Left ventricle myocardium inferior (tissue), 1 donor: ENCODE data around the gene RUFY2. TPM values are rescaled to one million over a fixed set of nuclear protein-coding genes. Genes with fewer than 3 reads are reported as not detected.

Experiments used
- DNase-seq: peaks from one replicate; pipeline ENCODE4 v3.0.0-alpha.2; 2020
- H3K27ac ChIP-seq: fragments of 200-600 bp; replicated peaks from 2 replicates; pipeline ENCODE4 v1.8.0; 2021
- H3K27me3 ChIP-seq: fragments of 200-600 bp; 2 replicates; pipeline ENCODE4 v1.8.0; 2021; ENCODE audit warnings: low read depth
- H3K36me3 ChIP-seq: fragments of 200-600 bp; 2 replicates; pipeline ENCODE4 v1.8.0; 2021
- H3K4me1 ChIP-seq: fragments of 200-600 bp; 2 replicates; pipeline ENCODE4 v1.8.0; 2021
- H3K4me3 ChIP-seq: fragments of 200-600 bp; 2 replicates; pipeline ENCODE4 v1.8.0; 2021; ENCODE audit warnings: mild to moderate bottlenecking, moderate library complexity
- H3K9me3 ChIP-seq: fragments of 200-600 bp; replicated peaks from 2 replicates; pipeline ENCODE4 v1.8.0; 2021
- intact Hi-C: fragments of 100-400 bp; cut with micrococcal nuclease; formaldehyde crosslinking; loops from one replicate; pipeline ENCODE4 v1.11.0; 2022
- total RNA-seq: library from RNA; stranded (reverse); fragmentation: NEBNext Ultra II Directional; extraction: Animal tissue kit (Norgen Biotek cat#: 25700); gene quantifications from one replicate; pipeline ENCODE4 v1.2.1, GENCODE V29; 2021
- TF ChIP-seq, protein P1 (sequence below): fragments of 200-600 bp; IDR thresholded peaks from 2 replicates; pipeline ENCODE4 v1.8.0; 2021; ENCODE audit warnings: antibody characterized with exemption, mild to moderate bottlenecking, borderline replicate concordance
- donor health status: DM: no; HTN: yes; CAD: no; lungs with severe emphysema.

RUFY2 gene
- total RNA-seq, 1 donor from 2014 or later = 9.9 TPM

DNA sequence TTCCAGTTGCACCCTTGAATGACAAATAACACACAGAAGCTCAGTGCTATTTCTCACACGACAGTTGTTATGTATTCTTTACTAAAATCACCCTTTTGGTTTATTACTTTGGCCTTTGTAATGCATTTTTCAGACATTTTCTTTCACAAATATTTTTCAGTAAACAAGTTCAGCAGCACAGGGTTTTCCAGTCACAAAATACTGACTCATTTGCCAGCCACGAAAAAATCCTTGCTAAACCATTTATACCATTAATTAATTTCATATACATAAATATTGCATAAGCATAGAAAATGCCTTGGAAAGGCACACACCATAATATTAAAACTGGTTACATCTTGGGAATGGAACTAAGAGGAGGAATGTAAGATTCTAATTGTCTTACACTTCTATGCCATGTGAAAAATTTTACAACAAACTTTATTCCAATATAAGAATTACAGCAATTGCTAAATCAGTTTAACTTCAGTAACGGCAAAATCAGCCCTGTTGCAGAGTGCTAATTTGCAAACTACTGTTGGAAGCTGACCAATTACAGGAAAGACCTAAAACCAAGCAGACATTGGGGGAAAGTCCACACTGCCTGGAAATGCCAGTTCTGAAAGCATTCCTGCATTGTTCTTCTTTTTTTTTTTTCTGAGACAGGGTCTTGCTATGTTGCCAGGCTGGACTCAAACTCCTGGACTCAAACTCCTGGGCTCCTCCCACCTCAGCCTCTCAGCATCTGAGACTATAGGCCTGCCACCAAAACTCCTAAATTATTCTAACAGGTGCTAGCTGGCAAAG is 42.8 kb downstream of the RUFY2 start:
- Histone ChIP-seq H3K4me3 (no peak overlapping the region), H3K27ac (no peak overlapping the region), H3K36me3 (peaks cover 74% of the 10 kb centered on the region), H3K27me3 (no peaks in the 10 kb centered on the region), H3K9me3 (no peaks in the 10 kb centered on the region), H3K4me1 (no peaks in the 10 kb centered on the region)
- no peak for DNase-seq
- intact Hi-C loops = no loop called here
- TF ChIP-seq, protein P1, sequence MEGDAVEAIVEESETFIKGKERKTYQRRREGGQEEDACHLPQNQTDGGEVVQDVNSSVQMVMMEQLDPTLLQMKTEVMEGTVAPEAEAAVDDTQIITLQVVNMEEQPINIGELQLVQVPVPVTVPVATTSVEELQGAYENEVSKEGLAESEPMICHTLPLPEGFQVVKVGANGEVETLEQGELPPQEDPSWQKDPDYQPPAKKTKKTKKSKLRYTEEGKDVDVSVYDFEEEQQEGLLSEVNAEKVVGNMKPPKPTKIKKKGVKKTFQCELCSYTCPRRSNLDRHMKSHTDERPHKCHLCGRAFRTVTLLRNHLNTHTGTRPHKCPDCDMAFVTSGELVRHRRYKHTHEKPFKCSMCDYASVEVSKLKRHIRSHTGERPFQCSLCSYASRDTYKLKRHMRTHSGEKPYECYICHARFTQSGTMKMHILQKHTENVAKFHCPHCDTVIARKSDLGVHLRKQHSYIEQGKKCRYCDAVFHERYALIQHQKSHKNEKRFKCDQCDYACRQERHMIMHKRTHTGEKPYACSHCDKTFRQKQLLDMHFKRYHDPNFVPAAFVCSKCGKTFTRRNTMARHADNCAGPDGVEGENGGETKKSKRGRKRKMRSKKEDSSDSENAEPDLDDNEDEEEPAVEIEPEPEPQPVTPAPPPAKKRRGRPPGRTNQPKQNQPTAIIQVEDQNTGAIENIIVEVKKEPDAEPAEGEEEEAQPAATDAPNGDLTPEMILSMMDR = no peak

DNA sequence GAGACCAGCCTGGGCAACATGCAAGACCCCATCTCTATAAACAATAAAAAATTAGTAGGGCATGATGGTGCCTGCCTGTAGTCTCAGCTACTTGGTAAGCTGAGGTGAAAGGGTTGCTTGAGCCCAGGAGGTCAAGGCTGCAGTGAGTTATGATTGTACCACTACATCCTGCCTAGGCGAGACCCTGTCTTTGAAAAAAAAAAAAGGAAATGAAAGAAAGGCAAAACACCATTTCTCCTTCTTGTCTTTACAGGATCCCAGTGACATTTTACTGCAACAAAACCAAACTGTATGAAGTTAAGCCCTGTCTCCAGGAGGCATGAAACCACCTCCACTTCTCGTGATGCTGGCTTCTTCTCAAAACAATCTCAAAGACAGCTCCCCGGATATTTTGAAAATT is 44.5 kb downstream of the RUFY2 start:
- no peak for DNase-seq
- intact Hi-C loops = no loop called here
- Histone ChIP-seq H3K27ac (no peak overlapping the region), H3K4me3 (no peak overlapping the region), H3K36me3 (peaks cover 77% of the 10 kb centered on the region), H3K4me1 (no peaks in the 10 kb centered on the region), H3K27me3 (no peaks in the 10 kb centered on the region), H3K9me3 (no peaks in the 10 kb centered on the region)
- TF ChIP-seq, protein P1 = no peak

GRCh38 chr10:68359189-68359588 is 47.9 kb downstream of the RUFY2 start:
- DNase-seq = no peak
- H3K36me3 ChIP-seq = peaks cover 90% of the 10 kb centered on the region

GRCh38 chr10:68353537-68353936 is 53.5 kb downstream of the RUFY2 start:
- no peak for DNase-seq
- Histone ChIP-seq H3K4me3 (no peak overlapping the region), H3K36me3 (peaks cover 83% of the 10 kb centered on the region), H3K4me1 (no peaks in the 10 kb centered on the region), H3K9me3 (no peaks in the 10 kb centered on the region), H3K27ac (no peak overlapping the region), H3K27me3 (no peaks in the 10 kb centered on the region)
- intact Hi-C loops = no loop called here
- TF ChIP-seq, protein P1 = no peak

More at GRCh38 chr10:68359189-68359588, 47.9 kb downstream of the RUFY2 start:
- TF ChIP-seq, protein P1 = no peak
- intact Hi-C loops = no loop called here
- Histone ChIP-seq H3K27me3 (no peaks in the 10 kb centered on the region), H3K4me1 (no peaks in the 10 kb centered on the region), H3K4me3 (no peak overlapping the region), H3K9me3 (no peaks in the 10 kb centered on the region), H3K27ac (no peak overlapping the region)

GRCh38 chr10:68348265-68348741 is 58.8 kb downstream of the RUFY2 start:
- intact Hi-C loops = no loop called here
- DNase-seq = no peak
- Histone ChIP-seq H3K36me3 (peaks cover 76% of the 10 kb centered on the region), H3K9me3 (no peaks in the 10 kb centered on the region), H3K4me1 (no peaks in the 10 kb centered on the region), H3K27ac (no peak overlapping the region), H3K4me3 (no peak overlapping the region), H3K27me3 (no peaks in the 10 kb centered on the region)
- TF ChIP-seq, protein P1 = peak; percentile 68
